ENCODE data around the gene HSF4.

Gene HSF4

DNA sequence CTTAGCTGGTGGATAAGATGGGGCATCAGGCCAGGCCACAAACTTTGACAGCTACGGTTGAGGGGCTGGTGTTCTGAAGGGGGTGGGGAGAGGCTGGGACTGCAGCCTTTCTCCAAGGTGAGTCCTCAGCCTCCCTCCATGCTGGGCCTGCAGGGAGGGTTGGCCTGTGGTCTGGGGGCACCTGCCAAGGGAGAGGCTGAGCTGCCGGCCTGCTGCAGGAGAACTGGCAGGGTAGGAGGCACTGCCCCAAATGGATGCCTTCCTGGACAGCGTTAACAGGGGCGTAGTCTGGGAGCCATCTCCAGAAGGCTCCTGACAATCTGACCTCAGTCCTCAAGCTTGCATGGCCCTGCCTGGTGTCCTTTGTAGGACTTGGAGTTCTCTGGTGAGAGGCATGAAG, 39.5 kb downstream of the HSF4 start:
- no peak for DNase-seq

DNA sequence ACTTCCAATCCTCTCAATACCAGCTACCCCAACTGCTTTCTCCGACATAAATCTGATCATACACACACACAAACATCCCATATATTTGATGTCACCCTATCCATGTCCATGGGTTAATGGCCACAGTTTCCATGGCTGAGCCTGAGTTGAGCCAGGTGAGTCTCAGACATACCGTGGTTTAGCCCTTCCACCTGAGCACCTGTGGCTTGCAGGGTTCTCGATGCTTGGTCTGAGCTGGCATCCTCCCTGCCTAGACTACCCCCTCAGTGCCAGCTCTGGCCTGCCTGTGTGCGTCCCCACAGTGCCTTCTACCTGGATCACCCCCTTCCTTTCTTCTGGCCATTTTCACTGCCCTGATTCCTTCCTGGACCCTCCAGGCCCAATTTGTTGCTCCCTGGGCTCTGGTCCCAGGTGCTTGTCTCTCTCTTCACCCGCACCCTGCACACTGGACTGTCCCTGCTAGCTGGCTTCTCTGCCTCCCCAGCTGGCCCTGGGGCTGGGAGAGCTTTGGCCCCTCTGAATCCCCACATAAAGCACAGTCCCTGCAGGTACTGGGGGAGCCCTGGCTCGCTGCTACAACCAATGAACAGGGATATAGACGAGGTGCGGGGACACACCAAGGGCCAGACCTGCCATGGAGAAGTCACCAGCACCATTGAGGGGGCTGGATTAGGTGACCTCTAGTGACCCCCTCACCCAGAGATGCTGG, 41.7 kb downstream of the HSF4 start:
- DNase-seq: no peak

DNA sequence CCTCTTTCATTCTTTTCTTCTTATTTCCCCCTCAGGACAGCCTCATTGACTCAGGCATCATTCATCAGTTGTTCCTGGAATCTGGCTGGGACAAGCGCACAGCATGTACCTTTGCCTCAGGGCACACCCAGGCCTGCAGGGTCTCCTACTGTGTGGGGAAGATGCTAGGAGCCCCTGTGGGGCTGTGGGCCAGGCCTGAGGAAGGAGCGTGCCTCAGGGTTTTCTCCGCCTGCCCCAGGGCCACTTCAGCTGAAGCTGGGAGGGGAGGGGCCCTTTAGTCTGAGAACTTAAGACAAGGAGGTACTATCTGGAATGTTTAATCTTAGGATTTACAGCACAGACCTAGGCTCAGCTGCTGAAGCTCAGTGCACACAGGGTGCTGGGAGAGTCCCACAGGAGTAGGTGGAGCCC, 42.3 kb downstream of the HSF4 start:
- DNase-seq: no peak

DNA sequence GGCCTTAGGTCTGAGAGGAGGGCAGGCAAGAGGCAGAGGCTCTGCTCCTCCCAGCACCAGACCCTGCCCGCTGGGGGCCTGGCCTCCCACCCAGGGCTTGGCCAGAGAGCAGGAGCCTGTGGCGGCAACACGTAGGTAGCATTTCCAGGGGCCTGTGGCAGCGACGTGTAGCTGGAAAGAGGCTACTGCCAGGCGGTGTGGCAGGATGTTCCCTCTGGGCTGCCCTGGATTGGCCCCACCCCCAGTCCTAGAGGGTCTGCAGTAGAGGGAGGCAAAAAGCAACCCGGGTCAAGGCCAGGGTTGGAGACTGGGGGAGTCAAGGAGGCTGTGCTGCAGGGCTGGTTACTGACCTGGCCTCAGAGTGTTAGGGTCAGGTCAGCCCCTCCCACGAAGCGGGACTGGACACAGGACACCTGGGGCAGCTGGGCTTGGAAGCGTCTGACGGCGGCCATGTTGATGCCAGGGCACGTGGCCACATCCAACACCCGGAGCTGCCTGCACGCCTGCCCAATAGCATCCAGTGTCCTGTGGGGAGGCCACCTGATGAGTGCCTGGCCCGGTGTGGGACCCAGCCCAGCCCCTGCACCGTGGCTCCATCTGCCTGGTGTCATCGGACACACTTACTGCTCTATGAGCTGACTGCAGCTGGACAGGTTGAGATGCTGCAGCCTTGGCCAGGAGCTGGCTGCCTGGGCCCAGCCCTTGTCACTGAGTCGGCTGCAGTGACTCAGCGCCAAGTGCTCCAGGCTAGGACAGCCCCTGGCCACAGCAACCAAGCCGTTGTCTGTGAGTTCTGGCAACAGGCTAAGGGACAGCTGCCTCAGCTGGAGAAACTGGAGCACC, 42.9 kb downstream of the HSF4 start:
- DNase-seq: no peak

DNA sequence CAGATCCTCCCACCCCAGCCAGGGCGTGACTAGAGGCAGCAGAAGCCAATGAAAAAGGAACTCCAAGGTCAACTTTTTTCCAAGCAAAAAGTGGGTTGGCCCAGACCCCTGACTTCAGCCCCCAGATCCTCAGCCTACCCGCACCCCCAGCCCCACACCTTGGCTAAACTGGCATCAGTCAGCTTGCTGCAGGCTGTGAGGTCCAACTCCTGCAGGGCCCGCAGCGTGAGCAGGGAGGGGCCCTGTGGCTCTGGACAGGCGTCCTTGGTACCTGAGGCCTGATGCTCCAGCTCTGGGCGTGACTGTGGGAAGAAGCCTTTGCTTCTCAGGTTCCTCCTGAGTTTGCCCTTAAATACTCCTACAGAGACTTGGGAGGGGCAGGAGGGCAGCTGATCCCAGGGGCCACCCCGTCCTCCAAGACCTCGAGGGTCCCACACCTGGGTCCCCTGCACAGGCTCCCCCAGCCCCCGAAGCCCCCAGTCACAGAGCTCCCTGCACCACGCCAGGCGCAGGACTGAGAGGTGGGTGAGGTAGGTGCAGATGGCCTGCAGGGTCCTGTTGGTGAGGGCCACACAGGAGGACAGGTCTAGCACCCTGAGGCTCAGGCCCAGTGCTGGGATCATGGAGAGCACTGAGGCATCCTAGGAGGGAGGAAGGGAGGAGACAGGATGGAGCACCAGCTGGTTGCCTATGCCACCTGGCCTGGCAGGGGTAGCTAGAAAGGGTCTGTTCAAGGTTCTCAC, 43.8 kb downstream of the HSF4 start:
- no peak for DNase-seq

DNA sequence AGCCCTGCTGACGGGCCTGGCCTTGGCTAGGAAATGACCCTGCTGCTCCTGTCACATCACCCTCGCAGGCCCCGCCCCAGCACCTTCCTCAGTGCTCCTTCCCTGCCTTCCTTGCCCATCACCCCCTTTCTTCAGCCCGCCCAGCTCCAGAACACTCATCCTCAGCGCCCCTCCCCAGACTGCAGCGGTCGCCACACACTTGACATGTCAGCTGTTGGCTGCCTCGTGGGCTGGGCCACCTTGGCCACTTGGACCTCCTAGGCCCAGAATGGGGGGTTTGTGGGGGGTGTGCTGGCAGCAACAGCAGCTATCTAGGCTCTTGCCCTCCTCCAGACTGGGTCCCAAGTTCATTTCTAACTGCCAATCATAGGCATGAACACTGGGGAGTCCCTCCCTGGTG, 45.0 kb downstream of the HSF4 start:
- DNase-seq: no peak

DNA sequence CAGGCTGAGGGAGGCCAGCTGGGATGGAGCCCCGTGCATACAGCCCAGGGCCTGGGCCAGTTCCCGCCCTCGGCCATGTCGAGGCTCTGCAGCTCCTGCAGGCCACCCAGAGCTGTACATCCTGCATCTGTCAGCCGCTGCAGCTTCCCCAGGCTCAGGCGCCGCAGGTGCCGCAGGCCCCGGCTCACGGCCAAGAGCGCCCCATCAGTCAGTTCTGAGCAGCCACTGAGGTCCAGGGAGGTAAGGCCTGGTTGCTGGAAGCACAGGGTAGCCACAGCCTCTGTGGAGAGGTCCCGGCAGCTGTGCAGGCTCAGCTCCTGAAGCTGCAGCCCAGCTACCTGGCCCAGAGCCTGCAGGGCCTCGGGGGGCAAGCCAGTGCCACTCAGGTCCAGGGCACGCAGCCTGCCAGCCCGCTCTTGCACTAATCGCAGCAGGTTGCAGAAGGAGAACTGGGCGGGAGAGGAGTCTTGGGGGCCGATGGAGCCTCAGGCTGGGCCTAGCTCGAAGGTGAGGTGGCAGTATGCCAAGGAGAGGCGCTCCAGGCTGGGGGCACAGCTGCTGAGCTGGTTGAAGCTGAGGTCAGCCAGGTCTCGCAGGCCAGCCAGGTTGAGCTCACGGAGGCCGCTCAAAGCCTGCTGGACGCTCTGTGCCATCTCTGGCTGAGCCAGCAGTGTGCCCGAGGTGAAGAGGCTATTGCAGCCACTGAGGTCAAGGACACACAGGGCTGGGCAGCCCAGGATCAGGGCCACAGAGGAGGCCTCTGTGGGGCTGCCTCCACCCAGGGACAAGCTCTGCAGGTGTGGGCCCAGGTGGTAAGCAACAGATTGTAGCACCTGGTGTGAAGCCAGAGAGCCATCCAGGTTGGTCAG, 45.8 kb downstream of the HSF4 start:
- no peak for DNase-seq

DNA sequence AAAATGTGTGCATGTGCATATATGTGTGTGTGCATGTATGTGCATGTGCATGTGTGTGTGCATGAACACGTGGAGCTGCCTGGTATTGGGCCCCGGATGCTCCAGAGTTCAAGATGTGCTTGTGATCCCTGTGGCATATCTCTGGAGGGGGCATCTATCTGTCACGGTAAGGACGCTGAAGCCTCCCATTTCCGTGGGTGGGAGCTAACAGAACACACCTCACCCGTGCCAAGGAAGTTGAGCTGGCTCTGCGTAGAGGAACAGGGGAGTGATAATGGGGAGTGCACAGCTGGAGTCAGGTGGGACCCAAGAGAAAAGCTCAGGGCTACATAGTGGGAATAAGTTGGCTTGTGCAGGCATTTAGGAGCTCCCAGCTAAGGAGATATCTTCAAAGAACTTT, 47.1 kb downstream of the HSF4 start:
- DNase-seq: no peak

DNA sequence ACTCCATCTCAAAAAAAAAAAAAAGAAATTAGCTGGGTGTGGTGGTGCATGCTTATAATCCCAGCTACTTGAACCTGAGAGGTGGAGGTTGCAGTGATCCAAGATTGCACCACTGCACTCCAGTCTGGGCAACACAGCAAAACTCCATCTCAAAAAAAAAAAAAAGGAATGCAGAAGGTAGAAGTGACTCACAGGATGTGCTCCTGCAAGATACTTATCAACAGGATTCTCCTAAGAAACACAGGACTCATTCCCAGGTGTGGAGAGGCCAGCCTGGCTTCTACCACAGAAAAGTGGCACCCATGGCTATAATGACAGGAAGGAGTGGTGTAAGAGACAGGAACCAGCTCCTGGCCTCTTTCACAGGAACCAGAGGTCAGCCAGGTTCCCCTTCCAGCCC, 48.2 kb downstream of the HSF4 start:
- DNase-seq: no peak

DNA sequence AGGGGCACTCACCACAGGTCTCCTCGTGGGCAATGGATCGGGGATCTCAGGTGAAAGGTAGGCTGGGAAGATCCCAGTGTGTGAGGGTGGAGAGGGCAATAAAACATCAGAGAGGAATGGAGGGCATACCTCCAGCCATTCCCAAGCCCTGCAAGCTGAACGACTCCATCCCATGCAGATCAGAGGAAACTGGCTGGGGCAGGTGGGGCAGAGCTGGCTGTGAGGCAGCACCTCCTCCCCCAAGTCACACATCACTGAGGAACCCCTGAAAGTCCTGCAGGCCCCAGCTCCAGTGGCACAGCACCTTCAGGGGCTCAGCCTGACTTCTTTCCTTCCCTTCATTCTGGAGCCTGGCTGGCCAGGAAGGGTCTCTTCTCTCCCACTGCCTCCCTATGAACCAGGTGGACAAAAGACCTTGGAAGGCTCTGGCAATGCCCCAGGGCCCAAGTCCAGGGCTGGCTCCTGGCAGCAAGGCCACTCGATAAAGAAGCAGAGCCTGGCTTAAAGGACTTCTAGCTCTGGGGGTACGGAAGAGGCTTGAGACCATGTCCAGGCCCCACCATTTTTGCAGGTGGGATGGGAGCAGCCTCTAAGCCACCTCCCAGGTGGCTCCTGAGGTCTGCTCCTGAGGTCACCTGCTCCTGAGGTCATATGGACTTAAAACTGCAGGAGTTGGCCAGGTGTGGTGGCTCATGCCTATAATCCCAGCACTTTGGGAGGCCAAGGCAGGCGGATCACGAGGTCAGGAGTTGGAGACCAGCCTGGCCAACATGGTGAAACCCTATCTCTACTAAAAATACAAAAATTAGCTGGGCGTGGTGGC, 48.9 kb downstream of the HSF4 start:
- DNase-seq: no peak

DNA sequence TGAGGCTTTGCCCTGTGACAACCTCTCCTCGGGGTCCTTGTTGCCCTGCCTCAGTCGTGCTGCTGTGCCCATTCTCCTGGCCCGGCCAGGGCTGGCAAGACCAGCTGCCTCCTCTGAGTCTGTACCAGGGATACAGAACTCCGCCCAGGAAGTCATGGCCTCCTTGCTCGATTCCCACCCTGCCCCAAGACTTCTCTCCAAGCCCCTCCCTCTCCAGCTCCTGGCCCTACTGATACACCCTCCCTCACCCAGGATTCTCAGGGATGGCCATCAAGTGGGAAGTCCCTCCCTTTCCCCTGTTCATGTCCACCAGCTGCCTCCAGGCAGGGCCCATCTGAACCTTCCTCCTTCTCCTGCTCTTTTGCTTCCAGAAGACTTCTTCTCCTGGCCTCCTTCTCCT, 51.2 kb downstream of the HSF4 start:
- no peak for DNase-seq

DNA sequence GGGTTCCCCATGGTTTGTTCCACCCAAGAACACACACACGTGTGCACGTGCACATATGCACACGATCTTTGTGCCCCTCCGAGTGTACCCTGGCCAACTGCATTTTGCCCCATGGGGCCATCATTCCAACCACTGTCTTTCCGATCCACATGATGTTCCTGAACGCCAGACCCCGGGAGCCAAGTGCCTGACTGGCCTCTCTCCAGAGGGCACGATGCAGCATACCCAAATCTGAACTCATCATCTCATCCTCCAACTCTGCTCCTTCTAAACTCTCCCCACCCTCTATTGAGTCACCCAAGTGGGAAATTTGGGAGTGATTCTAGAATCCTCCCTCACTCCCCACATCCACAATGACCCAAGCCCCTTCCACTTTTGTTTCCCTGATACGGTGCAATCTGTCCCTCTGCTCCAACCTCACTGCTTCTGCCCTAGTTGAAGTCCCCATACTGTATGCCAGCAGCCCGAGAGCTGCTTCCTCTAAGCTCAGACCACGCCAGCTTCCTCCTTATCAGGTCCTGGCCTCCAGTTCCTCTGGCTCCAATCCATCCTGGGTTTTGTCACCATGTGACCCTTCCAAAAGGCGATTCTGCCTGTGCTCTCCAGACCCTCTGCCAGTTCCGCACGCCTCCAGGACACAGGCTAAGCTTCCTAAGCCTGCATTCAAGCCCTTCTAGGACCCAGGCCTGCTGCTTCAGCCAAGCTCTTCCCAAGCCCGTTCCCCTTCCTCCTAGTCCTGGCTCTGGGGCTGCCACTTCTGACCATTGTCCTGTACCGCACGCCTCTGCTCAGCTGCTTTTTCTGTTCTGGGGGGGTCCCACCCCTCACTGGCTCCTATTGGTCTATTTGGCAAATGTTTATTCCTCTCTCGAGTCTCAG, 52.3 kb downstream of the HSF4 start:
- no peak for DNase-seq
